GM18507 (cell line): ENCODE measurements around the gene RNF41.
"Not testable (repeated sequence)": the region's sequence is repeated elsewhere in the genome, so short reads cannot be mapped to it uniquely, and the experiment has no call there.

Source experiments
- DNase-seq: peaks from one replicate; pipeline ENCODE4 v3.0.0; 2011; ENCODE audit warnings: low read depth; ENCODE audit not compliant: insufficient read length; ENCODE audit errors: extremely low spot score
- FAIRE-seq: peaks from 2 replicates; lab custom pipeline; 2011; peaks lifted over from hg19 to GRCh38; lab: Jason Lieb, UNC

RNF41 gene

DNA sequence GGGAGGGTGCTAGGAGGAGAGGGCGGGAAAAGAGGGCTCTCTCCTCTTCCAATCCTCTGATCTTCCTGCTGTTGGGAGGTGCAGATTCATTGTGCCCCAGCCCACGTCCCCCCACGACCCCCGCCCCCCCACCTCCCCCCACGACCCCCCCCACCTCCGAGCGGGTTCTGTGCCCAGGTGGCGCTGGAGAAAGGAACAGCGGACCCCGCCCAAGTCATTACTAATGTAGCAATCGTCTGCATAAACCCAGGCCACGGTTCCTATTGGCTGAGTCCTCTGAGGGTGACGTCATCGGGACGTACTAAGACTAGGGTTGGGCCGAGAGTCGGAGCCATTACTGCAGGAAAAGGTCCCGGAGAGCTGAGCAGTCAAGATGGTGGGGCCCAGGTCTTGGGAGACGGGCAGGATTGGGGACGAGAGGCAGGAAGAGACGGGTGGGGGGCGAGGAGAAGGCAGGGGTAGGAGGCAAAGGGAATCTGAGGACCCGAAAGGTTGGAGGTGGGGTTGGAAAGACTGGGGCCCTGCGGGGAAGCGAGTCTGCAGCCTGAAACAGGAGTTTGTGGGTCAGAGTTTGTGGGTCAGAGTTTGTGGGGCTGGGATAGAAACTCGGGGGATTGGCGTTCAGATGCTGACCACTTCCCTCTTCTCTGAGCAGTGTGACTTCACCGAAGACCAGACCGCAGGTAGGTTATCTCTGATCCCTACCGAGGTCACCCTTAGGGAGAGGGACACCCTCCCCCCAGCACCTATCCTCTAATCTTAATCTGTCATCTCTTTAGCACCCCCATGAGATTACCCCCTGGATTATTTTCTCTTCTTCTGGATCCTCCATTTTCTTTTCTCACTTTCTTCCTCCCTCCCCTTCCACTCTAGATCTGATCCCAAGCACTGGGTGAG lies 63.4 kb downstream of the RNF41 start, which contains the start of gene MYL6:
TSS of gene MYL6 (plus strand) at position 331 of the 897 bp plus-strand sequence. CDS start at position 374, 43 bp downstream.
- FAIRE-seq (peak; percentile 96), DNase-seq (peak; percentile 80)

DNA sequence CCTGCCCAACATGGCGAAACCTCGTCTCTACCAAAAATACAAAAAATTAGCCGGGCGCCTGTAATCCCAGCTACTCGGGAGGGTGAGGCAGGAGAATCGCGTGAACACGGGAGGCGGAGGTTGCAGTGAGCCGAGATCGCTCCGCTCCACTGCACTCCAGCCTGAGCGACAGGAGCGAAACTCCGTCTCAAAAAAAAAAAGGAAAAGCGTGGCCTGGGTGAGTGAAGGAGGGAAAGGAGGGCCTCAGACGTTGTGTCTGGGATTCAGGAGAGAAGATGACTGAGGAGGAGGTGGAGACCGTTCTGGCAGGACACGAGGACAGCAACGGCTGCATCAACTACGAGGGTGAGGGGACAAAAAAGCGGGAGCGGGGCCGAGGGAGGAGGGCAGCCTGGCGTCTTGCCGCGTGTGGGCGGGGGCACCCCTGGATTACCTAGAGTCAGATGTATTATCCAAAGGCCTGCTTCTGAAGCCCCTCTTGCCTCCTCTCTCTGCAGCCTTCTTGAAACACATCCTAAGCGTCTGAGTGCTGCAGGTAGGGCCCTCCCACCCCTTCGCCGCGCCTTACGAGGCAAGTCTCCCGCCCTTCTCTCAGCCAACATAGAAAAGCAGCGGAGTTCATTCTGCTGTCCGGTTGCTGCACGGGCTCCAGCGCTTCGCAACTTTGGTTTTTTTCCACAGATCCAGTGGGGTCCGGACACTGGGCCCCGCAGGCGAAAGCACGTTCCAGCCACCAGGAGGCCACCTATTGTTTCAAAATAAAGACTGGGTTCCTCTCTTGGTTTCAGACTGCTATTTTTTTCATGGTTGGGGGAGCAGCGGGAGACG lies 64.3 kb downstream of the RNF41 start:
- DNase-seq (peak; percentile 58), FAIRE-seq (no peak)

DNA sequence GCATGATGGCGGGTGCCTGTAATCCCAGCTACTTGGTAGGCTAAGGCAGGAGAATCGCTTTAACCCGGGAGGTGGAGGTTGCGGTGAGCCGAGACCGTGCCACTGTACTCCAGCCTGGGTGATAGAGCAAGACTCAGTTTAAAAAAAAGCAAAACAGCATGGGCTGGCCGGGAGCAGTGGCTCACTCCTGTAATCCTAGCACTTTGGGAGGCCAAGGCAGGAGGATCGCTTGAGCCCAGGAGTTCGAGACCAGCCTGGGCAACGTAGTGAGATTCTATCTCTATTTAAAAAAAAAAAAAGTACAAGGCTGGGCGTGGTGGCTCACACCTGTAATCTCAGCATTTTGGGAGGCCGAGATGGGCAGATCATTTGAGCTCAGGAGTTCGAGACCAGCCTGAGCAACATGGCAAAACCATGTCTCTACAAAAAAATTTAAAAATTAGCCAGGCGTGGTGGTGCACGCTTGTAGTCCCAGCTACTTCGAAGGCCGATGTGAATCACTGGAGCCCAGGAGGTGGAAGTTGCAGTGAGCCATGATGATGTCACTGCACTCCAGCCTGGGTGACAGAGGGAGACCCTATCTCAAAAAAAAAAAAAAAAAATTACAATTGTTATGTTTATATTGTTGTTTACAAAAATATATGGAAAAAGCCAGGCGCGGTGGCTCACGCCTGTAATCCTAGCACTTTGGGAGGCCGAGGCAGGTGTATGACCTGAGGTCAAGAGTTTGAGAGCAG lies 65.1 kb downstream of the RNF41 start:
- FAIRE-seq, DNase-seq: not testable (repeated sequence)

DNA sequence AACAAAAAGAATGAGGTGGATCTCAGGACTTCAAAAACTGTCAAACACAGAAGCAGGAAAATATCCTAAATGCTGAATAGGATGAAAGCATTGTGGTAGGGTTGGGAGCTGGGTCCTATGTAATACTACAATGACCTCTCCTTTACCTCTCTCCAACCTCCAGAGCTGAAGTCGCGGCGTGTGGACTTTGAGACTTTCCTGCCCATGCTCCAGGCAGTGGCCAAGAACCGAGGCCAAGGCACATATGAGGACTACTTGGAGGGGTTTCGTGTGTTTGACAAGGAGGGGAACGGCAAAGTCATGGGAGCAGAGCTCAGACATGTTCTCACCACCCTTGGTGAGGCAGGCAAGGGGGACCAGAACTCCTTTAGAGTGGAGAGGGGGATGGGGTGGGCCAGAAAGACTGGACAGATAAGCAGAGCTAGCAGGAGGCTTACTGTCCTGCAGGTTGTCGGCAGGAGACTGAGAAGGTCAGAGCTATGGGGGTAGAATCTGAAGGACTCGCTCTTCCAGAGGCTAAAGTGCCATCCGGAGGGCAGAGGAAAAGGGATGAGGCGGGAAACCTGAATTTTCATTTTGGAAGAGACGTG lies 66.4 kb downstream of the RNF41 start:
- DNase-seq (no peak), FAIRE-seq (no peak)

DNA sequence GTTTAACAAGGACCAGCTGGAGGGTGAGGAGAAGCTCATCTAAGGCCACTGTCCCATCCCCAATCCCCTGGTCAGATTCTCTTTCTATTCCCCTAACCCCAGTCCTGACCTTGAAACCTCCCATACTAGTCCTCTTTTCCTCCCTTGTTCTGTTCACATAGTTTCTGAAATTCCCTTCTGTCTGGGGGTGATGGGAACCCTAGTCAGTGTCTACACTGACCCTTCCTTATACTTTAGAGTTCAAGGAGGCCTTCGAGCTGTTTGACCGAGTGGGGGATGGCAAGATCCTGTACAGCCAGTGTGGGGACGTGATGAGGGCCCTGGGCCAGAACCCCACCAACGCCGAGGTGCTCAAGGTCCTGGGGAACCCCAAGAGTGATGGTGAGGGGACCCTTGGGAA lies 66.9 kb downstream of the RNF41 start:
- DNase-seq (no peak), FAIRE-seq (no peak)

DNA sequence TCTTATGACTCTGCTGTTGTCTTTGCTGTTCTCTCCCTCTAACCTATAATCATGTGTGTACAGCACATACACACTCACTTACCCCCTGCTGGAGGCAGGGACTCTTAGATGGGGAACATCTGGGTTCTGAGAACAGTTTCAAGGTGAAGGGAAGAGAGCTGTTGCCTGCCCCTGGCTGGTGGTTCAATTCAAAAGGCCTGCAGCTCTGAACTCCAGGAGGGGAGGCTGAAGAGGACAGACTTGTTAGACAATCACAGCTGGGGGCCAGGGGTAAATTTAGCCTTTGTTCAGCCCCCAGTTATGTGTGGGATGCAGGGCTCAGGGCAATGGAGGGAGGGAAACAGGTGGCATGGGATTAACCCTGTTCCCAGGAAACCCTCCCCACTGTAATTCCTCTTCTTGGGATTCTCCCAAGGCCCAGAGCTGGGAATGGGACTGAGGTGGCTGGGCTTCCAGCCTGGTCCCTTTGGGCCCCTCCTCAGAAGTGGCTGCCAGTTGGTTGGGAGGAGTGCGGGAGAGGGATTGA lies 67.4 kb downstream of the RNF41 start:
- DNase-seq (no peak), FAIRE-seq (no peak)

DNA sequence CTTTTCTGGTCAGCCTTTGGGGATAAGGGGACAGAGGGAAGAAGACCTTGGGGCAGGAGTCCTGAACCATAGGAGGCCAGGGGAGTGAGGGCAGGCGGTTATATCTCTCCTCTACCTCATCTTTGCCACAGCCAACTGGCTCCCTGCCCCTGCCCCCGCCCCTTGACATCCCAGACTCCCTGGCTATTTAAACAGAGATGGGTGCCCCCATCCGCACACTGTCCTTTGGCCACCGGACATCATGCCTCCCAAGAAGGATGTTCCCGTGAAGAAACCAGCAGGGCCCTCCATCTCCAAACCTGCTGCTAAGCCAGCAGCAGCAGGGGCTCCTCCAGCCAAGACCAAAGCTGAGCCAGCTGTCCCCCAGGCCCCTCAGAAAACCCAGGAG lies 68.0 kb downstream of the RNF41 start:
- DNase-seq: no peak
- FAIRE-seq: no peak

DNA sequence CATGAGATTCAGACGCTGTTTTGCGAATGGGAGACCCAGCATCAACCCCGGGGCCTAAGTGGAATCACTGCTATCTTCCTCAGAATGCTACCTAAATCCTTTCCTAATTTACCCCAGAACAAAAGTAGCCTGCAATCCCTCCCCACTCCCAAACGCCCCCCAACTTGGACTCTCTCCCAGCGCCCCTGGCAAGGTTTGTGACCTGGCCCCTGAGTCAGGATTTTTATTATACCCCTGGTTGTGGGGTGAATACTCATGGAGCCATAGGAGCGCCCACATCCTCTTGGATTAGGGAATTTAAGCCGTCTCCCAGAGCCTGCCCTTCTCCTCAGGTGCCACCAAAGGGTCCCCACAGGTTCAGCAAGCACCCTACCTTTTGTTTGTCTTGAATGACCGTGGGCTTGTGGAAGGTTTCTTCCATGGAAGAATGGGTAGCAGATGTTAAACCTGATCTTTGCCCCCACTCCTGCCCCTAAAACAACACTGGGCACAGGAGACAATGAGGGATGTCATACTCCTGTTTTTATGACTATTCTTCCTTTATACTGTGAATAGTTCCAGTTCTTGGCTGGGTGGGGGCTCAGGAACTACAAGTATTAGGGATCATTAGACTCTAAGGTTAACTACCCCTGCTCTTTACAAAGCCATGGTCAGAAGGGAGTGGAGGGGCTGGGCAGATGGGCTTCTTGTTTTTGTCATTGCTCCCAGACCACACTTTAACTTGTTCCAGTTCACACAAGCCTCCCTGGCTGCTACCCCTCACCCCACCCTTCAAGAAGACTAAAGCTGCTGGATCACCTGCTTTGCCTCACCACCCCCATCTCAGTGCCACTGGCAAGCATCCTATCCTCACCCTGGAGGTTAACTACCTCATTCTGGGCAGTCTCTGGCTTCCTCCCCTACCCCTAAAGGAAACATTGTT lies 68.7 kb downstream of the RNF41 start:
- no peak for FAIRE-seq
- no peak for DNase-seq
